Keratinocyte (primary cell): ENCODE measurements around the gene OVCH2. TPM values are rescaled to one million over a fixed set of nuclear protein-coding genes. Genes with fewer than 3 reads are reported as not detected.
A peak's percentile ranks its signal among the peaks of the same experiment; 100 is the strongest.

Experiments
- DNase-seq: peaks from one replicate; pipeline ENCODE4 v3.0.0-alpha.2; 2011; ENCODE audit warnings: low read depth, missing footprints, low spot score
- FAIRE-seq: peaks from 2 replicates; lab custom pipeline; 2011; peaks lifted over from hg19 to GRCh38; lab: Jason Lieb, UNC
- H2AFZ ChIP-seq: 2 replicates; pipeline ENCODE4 v1.6.0; 2012; ENCODE audit warnings: low read length, control low read depth, inconsistent platforms; ENCODE audit not compliant: control insufficient read depth
- H3K27ac ChIP-seq: 2 replicates; pipeline ENCODE4 v1.5.1; 2011; ENCODE audit warnings: low read length; ENCODE audit not compliant: control insufficient read depth, insufficient read depth
- H3K27me3 ChIP-seq: 3 replicates; pipeline ENCODE4 v1.6.0; 2011; ENCODE audit warnings: low read length; ENCODE audit not compliant: control insufficient read depth, insufficient read depth; ENCODE audit errors: extremely low read depth
- H3K36me3 ChIP-seq, 2 experiments: 2 replicates in 1 of 2; 3 replicates in 1 of 2; pipeline ENCODE4 v1.5.1; 2011; ENCODE audit warnings: low read length in 2 of 2, mild to moderate bottlenecking in 1 of 2; ENCODE audit not compliant: control insufficient read depth in 2 of 2, insufficient read depth in 2 of 2; ENCODE audit errors: extremely low read depth in 1 of 2
- H3K4me1 ChIP-seq: 3 replicates; pipeline ENCODE4 v1.5.1; 2011; ENCODE audit warnings: low read length; ENCODE audit not compliant: control insufficient read depth, insufficient read depth; ENCODE audit errors: extremely low read depth
- H3K4me2 ChIP-seq: 3 replicates; pipeline ENCODE4 v1.6.0; 2011; ENCODE audit warnings: low read depth, low read length; ENCODE audit not compliant: control insufficient read depth, insufficient read depth; ENCODE audit errors: extremely low read depth
- H3K4me3 ChIP-seq, 3 experiments: fragments of 200-600 bp in 1 of 3; sonication (generic) in 1 of 3; 2 replicates in 2 of 3; 3 replicates in 1 of 3; pipeline ENCODE4 v1.5.1; 2011 to 2016; ENCODE audit warnings: low read length in 3 of 3, mild to moderate bottlenecking in 3 of 3, control low read depth in 2 of 3, inconsistent platforms in 1 of 3, low read depth in 1 of 3, mixed read lengths in 1 of 3, mixed run types in 1 of 3, moderate library complexity in 1 of 3; ENCODE audit not compliant: control insufficient read depth in 2 of 3, insufficient read depth in 2 of 3; ENCODE audit errors: extremely low read depth in 1 of 3
- H3K79me2 ChIP-seq: 2 replicates; pipeline ENCODE4 v1.6.0; 2012; ENCODE audit warnings: low read length; ENCODE audit not compliant: control insufficient read depth, insufficient read depth
- H3K9ac ChIP-seq: 3 replicates; pipeline ENCODE4 v1.6.0; 2011; ENCODE audit warnings: low read length; ENCODE audit not compliant: control insufficient read depth, insufficient read depth; ENCODE audit errors: extremely low read depth
- H3K9me1 ChIP-seq: 3 replicates; pipeline ENCODE4 v1.6.0; 2011; ENCODE audit warnings: low read length; ENCODE audit not compliant: control insufficient read depth, insufficient read depth; ENCODE audit errors: extremely low read depth
- H3K9me3 ChIP-seq: 2 replicates; pipeline ENCODE4 v1.5.1; 2012; ENCODE audit warnings: low read depth, low read length; ENCODE audit not compliant: control insufficient read depth
- H4K20me1 ChIP-seq: 3 replicates; pipeline ENCODE4 v1.6.0; 2011; ENCODE audit warnings: low read length; ENCODE audit not compliant: control insufficient read depth, insufficient read depth; ENCODE audit errors: extremely low read depth
- EZH2 ChIP-seq: IDR thresholded peaks from one replicate; pipeline ENCODE4 v1.6.1; 2012; ENCODE audit warnings: inconsistent platforms, mild to moderate bottlenecking, low read length, moderate library complexity
- dilution Hi-C: fragments of 300-500 bp; cut with MboI; formaldehyde crosslinking; loops from one replicate; pipeline ENCODE4 v1.7.0; 2020; ENCODE audit warnings: low sequenced_read_pairs; ENCODE audit not compliant: extremely low pct_ligation_motif_present
- polyA plus RNA-seq, 5 experiments: library from polyadenylated mRNA; depleted of rRNA in 3 of 5; stranded (reverse) in 3 of 5; stranded (forward) in 1 of 5; unstranded in 1 of 5; fragments of >200 nt; gene quantifications; 1 replicate in 1 of 5; 2 replicates in 3 of 5; 3 replicates in 1 of 5; pipeline versions ENCODE4 v1.2.1 to v1.2.3, GENCODE V29; 2011 to 2012; ENCODE audit warnings: missing spikeins in 2 of 5, low read depth in 1 of 5, low replicate concordance in 1 of 5
- TF ChIP-seq, protein P1 (sequence below), 3 experiments: IDR thresholded peaks in 1 of 3; conservative IDR thresholded peaks in 1 of 3; optimal IDR thresholded peaks in 1 of 3; 2 replicates in 2 of 3; 3 replicates in 1 of 3; pipeline versions ENCODE3 to v1.5.1; 2011; ENCODE audit warnings: low read length in 3 of 3, mild to moderate bottlenecking in 3 of 3, moderate library complexity in 2 of 3, control low read depth in 1 of 3, inconsistent platforms in 1 of 3; ENCODE audit not compliant: insufficient read depth in 2 of 3; ENCODE audit errors: extremely low read depth in 1 of 3

The OVCH2 gene
- polyA plus RNA-seq, 1 donor (not counting 4 experiments of a cell fraction or from before 2014, with no cell fraction given) = 2.8 TPM

DNA sequence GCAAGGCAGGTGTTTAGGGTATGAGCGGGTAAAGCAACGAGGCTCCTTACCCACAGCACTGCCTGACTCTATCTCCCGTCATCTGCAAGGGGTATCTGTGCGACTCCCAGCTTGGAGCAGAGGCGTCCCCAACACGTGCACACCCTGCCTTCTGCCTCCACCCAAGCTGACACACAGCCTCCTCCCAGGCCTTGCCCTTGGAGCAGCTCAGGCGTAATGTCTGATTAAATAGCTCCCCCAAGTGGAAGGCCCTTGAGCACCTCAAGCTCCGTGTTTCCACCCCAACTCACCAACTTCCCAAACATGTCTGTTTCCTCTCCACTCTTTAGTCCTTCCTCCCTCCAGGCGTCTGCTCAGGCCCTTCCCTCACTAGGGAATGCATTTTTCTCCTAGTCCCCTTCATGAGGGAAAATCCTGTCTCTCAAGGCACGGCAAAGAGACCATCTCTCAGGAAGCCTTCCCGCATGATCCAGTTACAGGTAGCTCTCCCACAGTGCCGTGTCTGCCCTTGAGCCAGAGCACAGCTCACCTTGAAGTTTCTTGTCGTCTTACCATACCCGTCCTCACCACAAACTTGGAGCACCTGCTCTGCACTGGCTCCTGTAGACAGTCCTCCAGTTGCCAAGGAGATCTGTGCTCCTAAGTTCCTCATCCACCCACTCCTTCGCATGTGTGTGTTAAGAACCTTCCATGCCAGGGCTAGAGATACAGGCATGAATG lies 48.8 kb downstream of the OVCH2 start:
- no peak overlapping the region for H3K9ac ChIP-seq
- no peaks in the 10 kb centered on the region for H4K20me1 ChIP-seq
- FAIRE-seq (peak; percentile 91), DNase-seq (no peak)
- dilution Hi-C loops = no loop called here
- no peaks in the 10 kb centered on the region for H3K4me1 ChIP-seq
- no peaks in the 10 kb centered on the region for H3K9me3 ChIP-seq
- H3K27me3 ChIP-seq = no peaks in the 10 kb centered on the region
- H3K27ac ChIP-seq = no peak overlapping the region
- no peak overlapping the region for H3K4me3 ChIP-seq
- H3K4me2 ChIP-seq = no peak overlapping the region
- no peak overlapping the region for H2AFZ ChIP-seq
- H3K79me2 ChIP-seq = no peaks in the 10 kb centered on the region
- TF ChIP-seq EZH2 = no peak
- TF ChIP-seq, protein P1, sequence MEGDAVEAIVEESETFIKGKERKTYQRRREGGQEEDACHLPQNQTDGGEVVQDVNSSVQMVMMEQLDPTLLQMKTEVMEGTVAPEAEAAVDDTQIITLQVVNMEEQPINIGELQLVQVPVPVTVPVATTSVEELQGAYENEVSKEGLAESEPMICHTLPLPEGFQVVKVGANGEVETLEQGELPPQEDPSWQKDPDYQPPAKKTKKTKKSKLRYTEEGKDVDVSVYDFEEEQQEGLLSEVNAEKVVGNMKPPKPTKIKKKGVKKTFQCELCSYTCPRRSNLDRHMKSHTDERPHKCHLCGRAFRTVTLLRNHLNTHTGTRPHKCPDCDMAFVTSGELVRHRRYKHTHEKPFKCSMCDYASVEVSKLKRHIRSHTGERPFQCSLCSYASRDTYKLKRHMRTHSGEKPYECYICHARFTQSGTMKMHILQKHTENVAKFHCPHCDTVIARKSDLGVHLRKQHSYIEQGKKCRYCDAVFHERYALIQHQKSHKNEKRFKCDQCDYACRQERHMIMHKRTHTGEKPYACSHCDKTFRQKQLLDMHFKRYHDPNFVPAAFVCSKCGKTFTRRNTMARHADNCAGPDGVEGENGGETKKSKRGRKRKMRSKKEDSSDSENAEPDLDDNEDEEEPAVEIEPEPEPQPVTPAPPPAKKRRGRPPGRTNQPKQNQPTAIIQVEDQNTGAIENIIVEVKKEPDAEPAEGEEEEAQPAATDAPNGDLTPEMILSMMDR (optimal IDR thresholded peaks at IDR 0.05 in 1 of 3, IDR thresholded peaks at IDR 0.05 in 1 of 3, conservative IDR thresholded peaks at IDR 0.05 in 1 of 3; ENCODE audit: extremely low read depth in 1 of 3, insufficient read depth in 2 of 3, low read length in 3 of 3) = peak; percentile 78 to 96 (median 82)
- H3K36me3 ChIP-seq = peaks cover 0 to 5% of the 10 kb centered on the region in 2 experiments
- H3K9me1 ChIP-seq = no peaks in the 10 kb centered on the region

DNA sequence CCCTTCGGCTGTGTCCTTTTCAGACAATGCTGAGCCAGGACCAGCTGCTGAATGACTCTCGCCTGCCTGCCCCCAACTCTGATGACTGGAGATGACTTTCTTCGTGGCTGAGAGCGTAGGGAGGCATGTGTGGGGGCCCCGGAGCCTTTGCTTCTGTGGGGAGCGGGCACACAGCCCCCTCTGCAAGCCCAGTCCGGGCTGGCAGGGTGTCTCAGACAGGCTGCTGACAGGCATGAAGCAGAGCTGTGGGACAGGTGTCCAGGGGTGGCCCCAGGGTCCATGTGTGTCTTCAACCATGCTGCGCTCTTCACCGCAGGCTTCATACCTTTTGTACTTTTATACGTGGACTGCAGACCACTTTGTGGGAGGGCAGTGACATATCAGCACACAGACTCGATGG lies 49.6 kb downstream of the OVCH2 start:
- Histone ChIP-seq H3K4me3 (no peak overlapping the region), H3K9me3 (no peaks in the 10 kb centered on the region), H2AFZ (no peak overlapping the region), H3K79me2 (no peaks in the 10 kb centered on the region), H3K36me3 (peaks cover 0 to 9% of the 10 kb centered on the region in 2 experiments), H3K4me1 (no peaks in the 10 kb centered on the region), H3K4me2 (no peak overlapping the region), H3K9me1 (no peaks in the 10 kb centered on the region), H4K20me1 (no peaks in the 10 kb centered on the region), H3K9ac (no peak overlapping the region), H3K27ac (no peak overlapping the region), H3K27me3 (no peaks in the 10 kb centered on the region)
- FAIRE-seq (no peak), DNase-seq (no peak)
- dilution Hi-C loops = no loop called here
- no peak for TF ChIP-seq EZH2
